NCI-H1092 (cell line): Measurements from ENCODE around the gene A1BG.
"Not testable (repeated sequence)": the region's sequence is repeated elsewhere in the genome, so short reads cannot be mapped to it uniquely, and the experiment has no call there.

ENCODE experiments used
- DNase-seq: peaks from one replicate; lab custom pipeline; 2025; lab: John Stamatoyannopoulos, UW

A1BG gene

DNA sequence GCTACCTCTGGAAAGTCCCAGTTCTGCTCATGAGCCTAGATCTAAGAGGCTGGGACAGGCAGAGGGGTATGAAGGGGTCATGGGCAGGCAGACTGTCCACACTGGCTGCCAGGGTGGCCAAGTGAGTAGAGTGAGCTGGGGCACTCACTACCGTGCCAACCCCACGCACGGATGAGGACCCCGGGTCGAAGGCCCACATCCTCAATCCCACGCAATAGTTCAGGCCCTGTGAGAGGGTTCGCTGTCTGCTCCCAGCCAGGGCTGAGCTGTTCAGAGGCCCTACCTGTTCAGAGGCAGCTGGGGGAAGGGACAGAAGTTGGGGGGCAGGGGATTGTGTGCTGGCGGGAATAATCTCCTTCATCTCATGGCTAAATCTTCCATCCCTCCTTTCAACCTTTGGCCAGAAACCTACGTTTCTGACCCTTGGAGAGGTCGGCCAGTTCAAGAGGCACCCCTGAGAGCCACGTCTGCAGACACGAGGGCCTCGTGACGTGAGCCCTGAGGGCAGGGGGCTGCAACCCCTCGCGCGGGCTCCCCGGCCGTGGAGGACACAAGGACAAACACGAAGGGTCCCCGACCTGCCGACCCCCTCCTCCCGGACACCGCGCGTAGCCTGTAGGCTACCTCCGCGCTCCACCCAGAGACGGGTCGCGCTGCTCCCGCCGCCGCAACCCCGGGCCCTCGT is 32.7 kb upstream of the A1BG start:
- DNase-seq: no peak

DNA sequence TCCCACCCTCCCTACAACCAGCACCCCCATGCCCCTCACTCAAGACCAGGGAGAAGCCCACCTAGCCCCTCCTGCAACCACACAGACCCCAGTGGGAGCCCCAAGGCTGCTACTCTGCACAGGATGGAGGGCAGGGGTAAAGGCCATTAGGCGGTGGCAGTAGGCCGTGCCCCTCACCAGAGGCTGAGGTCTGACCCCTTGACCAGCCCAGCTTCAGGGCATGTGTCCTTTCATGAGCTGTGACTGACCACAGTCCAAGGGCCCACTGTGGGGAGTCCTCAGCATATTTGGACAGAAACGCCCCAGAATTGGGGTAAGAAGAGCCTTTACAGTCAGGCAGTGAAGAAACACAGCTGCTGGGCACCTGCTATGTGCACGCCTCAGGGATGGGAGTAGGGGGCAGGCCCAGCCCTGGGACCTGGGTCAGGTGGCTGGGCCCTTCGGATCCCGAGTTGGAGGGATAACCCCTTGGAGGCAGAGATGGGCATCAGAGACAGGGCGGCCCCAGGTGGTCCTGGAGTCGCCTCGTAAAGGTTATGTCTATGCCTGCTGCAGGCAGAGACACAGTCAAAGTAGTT is 32.1 kb upstream of the A1BG start:
- no peak for DNase-seq

DNA sequence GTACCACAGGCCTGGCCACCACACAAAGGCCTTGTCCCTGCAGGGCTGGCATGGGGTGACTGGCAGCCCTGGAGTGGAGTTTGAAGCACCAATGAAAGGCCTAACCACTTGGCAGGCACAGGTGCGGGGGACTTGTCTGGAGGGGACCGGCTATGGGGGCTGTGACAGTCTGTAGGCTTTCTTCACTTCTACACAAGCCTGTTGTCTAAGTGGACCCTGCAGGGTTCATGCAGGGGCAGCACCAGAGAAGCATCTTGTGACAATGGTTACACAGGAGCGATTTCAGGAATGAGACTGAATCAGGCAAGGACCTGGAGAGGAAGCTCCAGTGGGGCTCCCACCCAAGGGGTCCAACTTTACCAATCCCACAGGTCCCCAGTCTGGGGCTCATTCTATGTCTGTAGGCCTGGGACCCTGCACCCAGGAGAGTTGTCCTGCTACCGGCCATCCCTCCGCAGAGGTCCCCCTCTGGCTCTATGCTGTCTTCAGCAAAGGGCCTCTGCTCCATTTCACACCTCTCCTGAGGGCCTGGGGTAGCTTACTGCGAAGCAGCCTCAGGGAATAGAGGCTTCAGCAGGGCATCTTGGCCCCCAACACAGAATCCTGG is 29.8 kb upstream of the A1BG start:
- no peak for DNase-seq

- no peak for DNase-seq
Observed at GRCh38 chr19:58381460-58382212, 28.3 kb upstream of the A1BG start.

DNA sequence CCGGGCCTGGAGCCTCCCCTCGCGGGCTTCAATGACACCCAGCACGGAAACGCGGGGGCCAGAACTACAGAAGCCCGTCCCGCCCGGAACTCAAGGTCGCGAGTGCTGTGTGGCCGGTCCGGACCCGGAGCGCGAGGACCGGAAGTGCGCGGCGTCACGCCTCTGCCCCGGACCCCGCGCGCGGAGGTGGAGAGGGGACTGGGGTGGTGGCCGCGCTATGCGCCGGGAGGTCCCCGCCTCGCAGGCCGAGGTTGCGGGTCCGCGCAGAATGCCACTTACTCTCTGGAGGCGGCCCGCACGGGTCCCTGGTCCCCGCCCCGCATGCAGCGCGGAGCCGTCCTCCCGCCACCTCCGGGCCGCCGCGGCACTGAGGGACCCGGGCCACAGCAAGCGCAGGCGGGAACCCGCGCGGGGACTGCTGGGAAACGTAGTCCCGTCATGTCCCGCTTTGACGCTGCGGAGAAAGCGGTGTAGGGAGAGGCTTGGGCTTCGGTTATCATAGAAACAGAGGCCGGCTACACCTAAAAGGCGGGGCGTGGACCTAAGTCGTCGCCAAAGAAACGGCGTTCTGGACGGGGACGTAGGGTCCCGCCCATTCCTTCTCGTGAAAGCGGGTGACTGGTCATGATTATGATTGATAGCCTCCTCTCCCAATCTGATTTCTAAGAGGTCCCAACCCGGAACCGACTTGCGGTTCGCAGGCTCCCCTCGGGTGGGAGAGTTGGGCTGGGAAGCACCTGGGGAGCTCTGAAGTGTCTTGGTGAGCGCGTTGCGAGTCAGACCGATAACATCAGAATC is 27.6 kb upstream of the A1BG start, which contains the start of gene ZNF837:
Gene ZNF837 (minus strand): TSS at position 369 of the 798 bp plus-strand sequence. CDS start 11,698 bp downstream, outside the sequence.
- peak; percentile 98 for DNase-seq

DNA sequence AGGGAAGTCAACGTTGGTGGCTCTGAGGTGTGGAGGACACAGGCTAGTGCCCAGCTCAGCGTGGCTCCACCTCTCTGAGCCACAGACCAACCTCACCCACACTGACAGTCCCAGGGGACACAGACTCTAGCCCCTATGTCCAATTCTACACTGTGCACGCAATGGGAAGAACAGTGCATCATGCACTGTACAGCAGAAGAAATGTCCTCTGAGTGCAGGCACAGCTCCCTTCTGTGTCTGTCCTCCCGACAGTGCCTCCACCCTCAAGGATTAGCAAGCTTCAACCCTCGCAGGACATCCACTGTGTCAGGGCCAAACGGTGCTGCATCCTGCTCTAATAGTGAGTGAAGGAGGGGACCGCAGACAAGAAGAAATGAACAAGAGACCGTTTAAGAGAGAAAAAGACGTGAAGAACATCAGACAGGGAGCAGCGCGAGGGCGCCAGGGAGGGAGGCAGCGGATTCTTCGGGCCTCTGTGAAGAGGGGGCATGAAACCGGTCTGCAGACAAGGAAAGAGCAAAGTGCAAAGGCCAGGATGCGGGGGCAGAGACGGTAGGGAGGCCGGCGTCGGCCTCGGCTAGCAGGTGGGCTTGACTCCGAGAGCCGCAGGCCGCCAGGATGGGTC is 26.9 kb upstream of the A1BG start:
- no peak for DNase-seq

- DNase-seq: no peak
Observed at GRCh38 chr19:58379246-58379645, 26.0 kb upstream of the A1BG start.

DNA sequence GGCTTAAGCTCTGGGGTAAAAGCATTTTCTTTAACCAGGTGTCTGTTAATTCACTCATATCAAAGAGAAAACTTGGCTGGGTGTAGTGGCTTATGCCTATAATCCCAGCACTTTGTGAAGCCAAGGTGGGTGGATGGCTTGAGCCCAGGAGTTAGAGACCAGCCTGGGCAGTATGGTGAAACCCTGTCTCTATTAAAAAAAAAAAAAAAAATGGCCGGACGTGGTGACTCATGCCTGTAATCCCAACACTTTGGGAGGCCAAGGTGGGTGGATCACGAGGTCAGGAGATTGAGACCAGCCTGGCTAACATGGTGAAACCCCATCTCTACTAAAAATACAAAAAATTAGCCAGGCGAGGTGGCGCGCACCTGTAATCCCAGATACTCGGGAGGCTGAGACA is 23.4 kb upstream of the A1BG start:
- not testable (repeated sequence) for DNase-seq

- DNase-seq: no peak
Observed at GRCh38 chr19:58374200-58374599, 20.9 kb upstream of the A1BG start.

GRCh38 chr19:58372311-58373133 is 19.2 kb upstream of the A1BG start:
- no peak for DNase-seq

DNA sequence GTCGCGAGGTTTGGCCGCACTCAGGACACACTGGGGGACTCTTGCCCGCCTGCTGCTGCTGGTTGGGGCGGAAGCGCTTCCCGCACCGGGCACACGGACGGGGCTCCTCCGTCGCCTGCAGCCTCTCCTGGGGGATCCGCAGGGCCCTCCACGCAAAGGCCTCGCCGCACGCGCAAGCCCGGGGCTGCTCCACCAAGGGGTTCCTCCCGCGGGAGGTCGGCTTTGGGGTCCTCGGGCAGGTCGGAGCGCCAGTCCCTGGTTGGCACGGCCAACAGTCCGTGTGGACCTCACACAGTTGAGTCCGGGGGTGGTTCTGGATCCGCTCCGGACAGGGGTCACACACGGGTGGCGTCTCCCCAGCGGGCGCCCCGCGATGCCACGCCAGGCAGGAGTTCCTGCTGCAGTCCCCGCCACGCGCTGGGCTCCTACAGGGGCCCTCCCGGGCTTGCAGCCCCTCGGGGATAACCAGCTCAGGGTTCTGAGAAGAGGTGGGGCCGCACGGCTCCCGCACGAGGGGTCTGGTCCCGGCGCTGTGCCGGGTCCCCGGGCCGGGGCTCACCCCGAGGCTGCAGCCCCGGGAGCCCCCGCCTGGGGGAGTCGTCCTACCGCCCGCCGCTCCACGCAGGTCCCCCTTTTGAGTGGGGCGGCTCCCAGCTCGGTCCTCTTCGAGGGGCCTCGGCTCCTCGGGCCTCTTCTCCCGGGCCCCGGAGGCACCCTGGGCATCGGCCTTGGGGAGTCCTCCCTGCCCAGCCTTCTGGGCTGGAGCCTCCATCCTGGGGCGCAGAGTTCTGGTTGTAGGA is 15.5 kb upstream of the A1BG start:
- no peak for DNase-seq

GRCh38 chr19:58367698-58368454 is 14.6 kb upstream of the A1BG start:
- no peak for DNase-seq

DNA sequence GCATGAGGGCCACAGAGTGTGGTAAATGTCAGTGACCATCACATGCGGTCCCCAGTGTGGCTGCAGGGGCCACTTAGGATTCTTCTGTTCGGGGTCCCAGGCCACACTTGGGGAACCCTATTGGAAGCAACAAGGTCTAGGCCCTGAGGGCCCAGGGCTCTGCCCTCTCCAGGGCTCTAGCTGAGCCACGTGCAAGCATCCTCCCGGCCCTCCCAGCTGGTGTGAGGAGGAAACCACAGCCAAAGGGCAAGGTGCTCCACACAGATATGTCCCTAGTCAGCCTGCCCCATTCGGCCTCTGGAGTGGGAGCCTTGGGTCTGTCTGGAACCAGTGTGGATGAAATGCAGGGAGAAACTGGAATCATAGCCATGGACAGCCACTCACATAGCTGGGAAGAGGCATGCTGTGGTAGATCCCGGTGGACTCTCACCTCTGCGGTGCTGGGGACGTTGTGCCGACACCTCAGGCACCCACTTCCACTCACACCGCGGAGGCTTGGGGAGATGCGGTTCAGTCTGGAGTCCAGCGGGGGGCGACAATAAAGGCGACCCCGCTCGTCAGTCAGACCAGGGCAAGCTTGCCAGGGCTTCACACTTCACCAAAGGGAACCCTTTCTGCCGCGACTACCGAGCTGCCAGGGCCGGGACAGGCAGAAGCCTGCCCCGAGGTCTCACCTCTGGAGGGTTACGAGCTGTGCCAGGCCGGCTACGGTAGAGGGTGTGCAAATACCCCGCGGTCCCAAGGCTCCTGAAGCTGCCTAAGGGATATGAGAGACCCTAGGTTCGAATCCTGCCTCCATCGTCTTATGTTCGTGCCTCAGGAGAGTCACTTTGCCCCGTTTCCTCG is 13.5 kb upstream of the A1BG start:
- no peak for DNase-seq

DNA sequence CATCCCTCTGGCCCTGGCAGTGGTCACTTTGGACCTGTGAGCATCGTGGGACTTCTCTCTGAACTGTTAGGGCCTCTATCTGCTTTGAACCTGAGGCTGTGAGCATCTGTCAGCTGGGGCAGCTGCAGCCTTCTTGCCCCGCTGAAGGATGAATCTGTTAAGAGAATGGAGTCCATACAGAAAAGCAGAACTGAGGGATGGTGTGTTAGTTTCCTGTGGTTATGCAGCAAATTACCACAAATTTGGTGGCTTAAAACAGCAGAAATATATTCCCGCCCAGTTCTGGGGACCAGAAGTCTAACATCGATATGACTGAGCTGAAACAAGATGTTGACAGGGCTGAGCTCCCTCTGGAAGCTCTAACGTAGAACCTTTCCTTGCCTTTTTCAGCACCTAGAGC is 10.9 kb upstream of the A1BG start:
- no peak for DNase-seq

DNA sequence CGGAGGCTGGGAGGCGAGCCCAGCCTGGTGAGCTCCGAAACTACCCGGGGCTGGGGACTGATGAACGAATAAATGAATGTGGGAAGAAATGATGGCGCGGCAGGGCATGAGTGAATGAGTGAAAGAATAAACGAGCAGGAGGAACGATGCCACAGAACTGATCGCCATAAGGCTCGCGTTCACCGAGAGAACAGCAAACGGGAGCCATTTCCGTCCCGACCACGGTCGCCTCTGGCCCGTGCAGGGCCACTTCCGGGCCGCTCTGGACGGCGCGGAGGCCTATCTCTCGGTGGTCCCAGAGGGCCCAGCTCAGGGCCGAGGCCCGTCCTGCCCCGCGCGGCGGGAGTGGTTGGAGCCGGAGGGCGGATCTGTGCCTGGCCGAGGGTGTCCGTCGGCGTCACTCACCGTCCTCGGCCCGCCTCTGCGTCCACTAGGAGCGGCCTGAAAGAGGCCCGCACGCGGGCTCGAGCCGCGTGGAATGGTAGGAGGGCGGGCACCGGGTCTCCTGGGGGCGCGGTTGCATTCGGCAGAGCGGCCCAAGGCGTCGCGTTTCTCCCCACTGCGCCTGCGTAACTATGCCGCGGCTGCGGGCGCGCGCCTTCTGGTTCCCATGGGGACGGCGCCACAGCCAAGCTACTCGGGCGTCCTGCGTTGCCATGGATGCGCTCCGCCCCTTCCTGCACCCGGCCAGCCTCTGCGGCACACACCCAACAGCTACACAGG is 9.1 kb upstream of the A1BG start, which contains the start of gene ZNF497:
Gene ZNF497 (minus strand): TSS at position 480 of the 723 bp plus-strand sequence. CDS start 5,116 bp downstream, outside the sequence.
- peak; percentile 90 for DNase-seq

GRCh38 chr19:58361900-58362271 is 8.6 kb upstream of the A1BG start:
- peak; percentile 30 for DNase-seq

- no peak for DNase-seq
Observed at GRCh38 chr19:58357481-58358145, 4.3 kb upstream of the A1BG start.
